Activated gamma-delta T cell treated with anti-CD3 and anti-CD28 coated beads, Interleukin-2, amount 50 U/mL, for 16 hours (primary cell): ENCODE results near the gene TUBA3E.
"Not testable (repeated sequence)": the region's sequence is repeated elsewhere in the genome, so short reads cannot be mapped to it uniquely, and the experiment has no call there.

Experiments used
- DNase-seq: peaks from one replicate; pipeline ENCODE4 v3.0.0-alpha.2; 2020; ENCODE audit warnings: low read depth

TUBA3E gene

GRCh38 chr2:130191319-130191718 is 6.9 kb downstream of the TUBA3E start:
- not testable (repeated sequence) for DNase-seq

- no peak for DNase-seq
Observed at GRCh38 chr2:130190237-130190636, 8.0 kb downstream of the TUBA3E start.

GRCh38 chr2:130188958-130189357 is 9.3 kb downstream of the TUBA3E start:
- DNase-seq = not testable (repeated sequence)

GRCh38 chr2:130187859-130188792 is 10.1 kb downstream of the TUBA3E start:
- not testable (repeated sequence) for DNase-seq

- no peak for DNase-seq
Observed at GRCh38 chr2:130187268-130187667, 11.0 kb downstream of the TUBA3E start.

GRCh38 chr2:130186391-130186790 is 11.8 kb downstream of the TUBA3E start:
- no peak for DNase-seq

GRCh38 chr2:130185896-130186295 is 12.3 kb downstream of the TUBA3E start:
- no peak for DNase-seq

- no peak for DNase-seq
Observed at GRCh38 chr2:130185436-130185835, 12.8 kb downstream of the TUBA3E start.

- DNase-seq = no peak
Observed at GRCh38 chr2:130183512-130184373, 14.5 kb downstream of the TUBA3E start.

GRCh38 chr2:130182826-130183511 is 15.3 kb downstream of the TUBA3E start:
- not testable (repeated sequence) for DNase-seq

GRCh38 chr2:130181880-130182682 is 16.2 kb downstream of the TUBA3E start, which contains the start of gene MZT2B:
Gene MZT2B, plus strand, starts transcription at chr2:130182262. Its CDS starts 21 bp downstream, at chr2:130182283.
- DNase-seq = peak; percentile 83

GRCh38 chr2:130181325-130181879 is 16.8 kb downstream of the TUBA3E start, which contains the start of gene SMPD4:
Gene SMPD4, minus strand, starts transcription at chr2:130181602. Its CDS starts 5,010 bp downstream, at chr2:130176592.
- DNase-seq = peak; percentile 97

GRCh38 chr2:130180404-130181324 is 17.6 kb downstream of the TUBA3E start:
- DNase-seq = not testable (repeated sequence)

- not testable (repeated sequence) for DNase-seq
Observed at GRCh38 chr2:130174866-130175265, 23.4 kb downstream of the TUBA3E start.

GRCh38 chr2:130169896-130170295 is 28.3 kb downstream of the TUBA3E start:
- no peak for DNase-seq

- DNase-seq = not testable (repeated sequence)
Observed at GRCh38 chr2:130169163-130169562, 29.1 kb downstream of the TUBA3E start.

GRCh38 chr2:130166611-130167010 is 31.6 kb downstream of the TUBA3E start:
- not testable (repeated sequence) for DNase-seq

- DNase-seq = no peak
Observed at GRCh38 chr2:130165293-130166016, 32.8 kb downstream of the TUBA3E start.

GRCh38 chr2:130162968-130163367 is 35.3 kb downstream of the TUBA3E start:
- DNase-seq = no peak
